Breast epithelium (tissue), 4 donors: ENCODE results near the gene AZI2. TPM values are rescaled to one million over a fixed set of nuclear protein-coding genes. Genes with fewer than 3 reads are reported as not detected.

Experiments used
- DNase-seq, 2 donors: peaks; one replicate each; pipeline ENCODE4 v3.0.0-alpha.2; 2019; ENCODE audit warnings: low spot score in 2 of 2
- H3K27ac ChIP-seq, 2 donors: fragments of 200-600 bp; sonication (generic) in 1 of 2; one replicate each; pipeline ENCODE4 v1.5.1; 2016 to 2019; ENCODE audit warnings: mild to moderate bottlenecking in 1 of 2
- H3K27me3 ChIP-seq, 2 donors: fragments of 200-600 bp; sonication (generic) in 1 of 2; one replicate each; pipeline versions ENCODE4 v1.5.1 to v1.6.0; 2017 to 2019; ENCODE audit warnings: control low read depth in 1 of 2, mild to moderate bottlenecking in 1 of 2
- H3K36me3 ChIP-seq: fragments of 200-600 bp; one replicate; pipeline ENCODE4 v1.5.1; 2019
- H3K4me1 ChIP-seq, 2 donors: fragments of 200-600 bp; sonication (generic); one replicate each; pipeline ENCODE4 v1.5.1; 2016 to 2019; ENCODE audit warnings: control low read depth in 1 of 2
- H3K4me3 ChIP-seq, 3 donors: fragments of 200-600 bp; sonication (generic); 1 replicate in 2 of 3; 2 replicates in 1 of 3; pipeline ENCODE4 v1.5.1; 2016 to 2019; ENCODE audit warnings: mild to moderate bottlenecking in 3 of 3, moderate library complexity in 2 of 3
- H3K9me3 ChIP-seq, 2 donors: fragments of 200-600 bp; sonication (generic) in 1 of 2; one replicate each; pipeline ENCODE4 v1.5.1; 2016 to 2019; ENCODE audit warnings: control low read depth in 1 of 2
- CTCF ChIP-seq, 3 donors: fragments of 450-650 bp; IDR thresholded peaks; one replicate each; pipeline ENCODE4 v1.5.1; 2016 to 2017; ENCODE audit warnings: antibody characterized with exemption in 3 of 3, mild to moderate bottlenecking in 3 of 3, moderate library complexity in 3 of 3
- POLR2A ChIP-seq: fragments of 450-650 bp; IDR thresholded peaks from one replicate; pipeline ENCODE4 v1.6.1; 2016; ENCODE audit warnings: antibody characterized with exemption, mild to moderate bottlenecking, moderate library complexity
- POLR2AphosphoS5 ChIP-seq, 3 donors: sonication (generic); formaldehyde crosslinking; IDR thresholded peaks; one replicate each; pipeline ENCODE4 v1.6.1; 2017; ENCODE audit warnings: antibody characterized with exemption in 3 of 3
- intact Hi-C: fragments of 100-400 bp; cut with DNase I; formaldehyde crosslinking; loops from one replicate; pipeline ENCODE4 v1.15.1; 2023; ENCODE audit warnings: low total_unique reads
- total RNA-seq, 3 donors: library from RNA; depleted of rRNA; stranded (reverse); fragments of >200 nt; gene quantifications; one replicate each; pipeline ENCODE4 v1.1.0, GENCODE V29; 2016

The AZI2 gene
- total RNA-seq, 3 donors from 2014 or later: 68.6 to 193 (median 111) TPM

- Histone ChIP-seq H3K27ac (no peak overlapping the region), H3K4me3 (no peak overlapping the region), H3K36me3 (no peaks in the 10 kb centered on the region), H3K27me3 (no peaks in the 10 kb centered on the region), H3K9me3 (no peaks in the 10 kb centered on the region), H3K4me1 (no peaks in the 10 kb centered on the region)
- intact Hi-C loops: no loop called here
- no peak for DNase-seq
- TF ChIP-seq POLR2A (no peak), POLR2AphosphoS5 (IDR thresholded peaks at IDR 0.05) (no peak), CTCF (IDR thresholded peaks at IDR 0.05) (no peak)
These were observed 53.8 kb downstream of the AZI2 start for GRCh38 chr3:28294667-28295413.

GRCh38 chr3:28292622-28293021 lies 56.0 kb downstream of the AZI2 start:
- Histone ChIP-seq H3K36me3 (no peaks in the 10 kb centered on the region), H3K9me3 (no peaks in the 10 kb centered on the region), H3K27ac (no peak overlapping the region), H3K27me3 (no peaks in the 10 kb centered on the region), H3K4me3 (no peak overlapping the region), H3K4me1 (no peaks in the 10 kb centered on the region)
- no peak for TF ChIP-seq POLR2AphosphoS5 (IDR thresholded peaks at IDR 0.05)
- no peak for TF ChIP-seq POLR2A
- no peak for TF ChIP-seq CTCF (IDR thresholded peaks at IDR 0.05)
- no peak for DNase-seq
- intact Hi-C loops: no loop called here

- Histone ChIP-seq H3K9me3 (no peaks in the 10 kb centered on the region), H3K27ac (no peak overlapping the region), H3K4me3 (no peak overlapping the region), H3K36me3 (no peaks in the 10 kb centered on the region), H3K4me1 (no peaks in the 10 kb centered on the region), H3K27me3 (no peaks in the 10 kb centered on the region)
- no peak for TF ChIP-seq POLR2AphosphoS5 (IDR thresholded peaks at IDR 0.05)
- intact Hi-C loops: no loop called here
- no peak for DNase-seq
These were observed 57.0 kb downstream of the AZI2 start for GRCh38 chr3:28291577-28291976.

GRCh38 chr3:28290863-28291300 lies 57.7 kb downstream of the AZI2 start:
- H3K27ac ChIP-seq: no peak overlapping the region
- no peaks in the 10 kb centered on the region for H3K4me1 ChIP-seq
- intact Hi-C loops: no loop called here
- no peak for TF ChIP-seq POLR2AphosphoS5 (IDR thresholded peaks at IDR 0.05)
- no peak for TF ChIP-seq CTCF (IDR thresholded peaks at IDR 0.05)
- TF ChIP-seq POLR2A: no peak
- DNase-seq: no peak
- H3K36me3 ChIP-seq: no peaks in the 10 kb centered on the region
- H3K9me3 ChIP-seq: no peaks in the 10 kb centered on the region
- no peaks in the 10 kb centered on the region for H3K27me3 ChIP-seq
- H3K4me3 ChIP-seq: no peak overlapping the region

GRCh38 chr3:28287046-28287445 lies 61.6 kb downstream of the AZI2 start:
- Histone ChIP-seq H3K4me3 (no peak overlapping the region), H3K9me3 (no peaks in the 10 kb centered on the region), H3K4me1 (no peaks in the 10 kb centered on the region), H3K27me3 (no peaks in the 10 kb centered on the region), H3K36me3 (no peaks in the 10 kb centered on the region), H3K27ac (no peak overlapping the region)
- TF ChIP-seq CTCF (IDR thresholded peaks at IDR 0.05): no peak
- TF ChIP-seq POLR2A: no peak
- TF ChIP-seq POLR2AphosphoS5 (IDR thresholded peaks at IDR 0.05): no peak
- intact Hi-C loops: no loop called here
- DNase-seq: no peak
